Measurements from ENCODE around the gene ISCA2.

DNA sequence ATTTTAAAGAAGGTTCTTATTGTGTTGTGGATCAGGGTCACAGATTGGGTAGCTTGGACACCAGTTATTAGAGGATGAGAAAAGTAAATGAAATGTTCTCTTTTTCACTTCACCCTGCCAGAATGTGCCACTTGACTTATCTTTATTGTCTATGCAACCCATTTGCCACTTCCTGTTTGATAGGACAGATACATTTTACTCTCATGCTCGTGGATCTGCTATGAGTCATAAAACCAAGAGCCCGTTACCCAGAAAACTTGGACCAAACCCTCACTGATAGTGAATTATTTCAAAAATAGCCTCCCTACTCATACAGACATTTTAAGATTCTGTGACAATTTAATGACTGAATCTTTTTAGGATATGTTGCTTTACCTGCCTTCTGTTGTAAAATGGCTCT lies 1.8 kb downstream of the ISCA2 start:
- TF ChIP-seq, protein P1, sequence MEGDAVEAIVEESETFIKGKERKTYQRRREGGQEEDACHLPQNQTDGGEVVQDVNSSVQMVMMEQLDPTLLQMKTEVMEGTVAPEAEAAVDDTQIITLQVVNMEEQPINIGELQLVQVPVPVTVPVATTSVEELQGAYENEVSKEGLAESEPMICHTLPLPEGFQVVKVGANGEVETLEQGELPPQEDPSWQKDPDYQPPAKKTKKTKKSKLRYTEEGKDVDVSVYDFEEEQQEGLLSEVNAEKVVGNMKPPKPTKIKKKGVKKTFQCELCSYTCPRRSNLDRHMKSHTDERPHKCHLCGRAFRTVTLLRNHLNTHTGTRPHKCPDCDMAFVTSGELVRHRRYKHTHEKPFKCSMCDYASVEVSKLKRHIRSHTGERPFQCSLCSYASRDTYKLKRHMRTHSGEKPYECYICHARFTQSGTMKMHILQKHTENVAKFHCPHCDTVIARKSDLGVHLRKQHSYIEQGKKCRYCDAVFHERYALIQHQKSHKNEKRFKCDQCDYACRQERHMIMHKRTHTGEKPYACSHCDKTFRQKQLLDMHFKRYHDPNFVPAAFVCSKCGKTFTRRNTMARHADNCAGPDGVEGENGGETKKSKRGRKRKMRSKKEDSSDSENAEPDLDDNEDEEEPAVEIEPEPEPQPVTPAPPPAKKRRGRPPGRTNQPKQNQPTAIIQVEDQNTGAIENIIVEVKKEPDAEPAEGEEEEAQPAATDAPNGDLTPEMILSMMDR (IDR thresholded peaks at IDR 0.05; ENCODE audit: insufficient read depth, low read length), result no peak
- no peak for TF ChIP-seq GABPA (IDR thresholded peaks at IDR 0.05; ENCODE audit: low read depth)

Measured in HL-60 (cell line).